Measurements from ENCODE around the gene RAB35. TPM values are rescaled to one million over a fixed set of nuclear protein-coding genes. Genes with fewer than 3 reads are reported as not detected.

Gene RAB35
- total and polyA plus RNA-seq, 7 donors: 17.5 to 43.0 (median 24.6) TPM

DNA sequence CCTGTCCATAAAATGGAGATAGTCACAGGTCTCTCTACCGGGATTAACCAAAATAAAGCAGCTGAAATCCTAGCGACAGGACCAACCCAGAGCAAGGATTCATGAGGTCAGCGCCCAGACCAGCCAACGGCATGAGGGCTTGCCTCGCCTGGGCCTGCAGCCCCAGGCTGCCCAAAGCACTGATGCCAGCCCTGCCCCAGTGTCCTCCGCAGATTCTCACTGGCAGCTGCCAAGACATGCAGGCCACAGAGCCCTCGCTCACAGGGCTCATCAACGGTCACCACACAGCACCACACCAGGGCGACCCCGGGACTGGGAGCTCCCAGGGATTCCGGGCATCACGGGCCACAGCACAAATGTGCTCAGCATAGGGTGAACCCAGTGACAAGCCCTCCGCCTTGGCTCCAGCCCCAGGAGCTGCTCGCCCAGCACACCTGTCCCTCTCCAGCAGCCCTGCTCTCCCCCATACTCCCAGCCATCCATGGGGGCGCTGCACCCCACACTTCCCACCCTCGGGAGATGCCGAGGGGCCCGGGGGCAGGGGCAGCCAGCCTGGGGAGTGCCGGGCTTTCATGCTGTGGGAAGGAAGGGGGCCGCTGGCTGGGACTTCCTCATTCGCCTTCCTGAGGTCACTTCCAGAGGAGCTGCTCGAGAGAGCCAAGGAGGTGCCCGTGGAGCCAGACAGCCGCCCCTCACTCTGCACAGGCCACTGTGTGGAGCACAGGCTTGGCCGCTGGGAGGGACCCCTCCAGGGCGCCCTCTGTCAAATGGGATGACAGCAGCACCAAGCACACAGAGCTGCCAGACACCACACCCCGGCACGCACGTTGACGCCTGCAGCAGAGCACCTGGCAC, 14.1 kb downstream of the RAB35 start:
- Histone ChIP-seq H3K4me3 (no peak overlapping the region), H3K4me1 (peaks cover 0 to 36% (median 25%) of the 10 kb centered on the region in 4 donors), H3K27me3 (no peaks in the 10 kb centered on the region), H3K27ac (peak overlapping the region in 1 of 4 donors; percentile 64), H3K9me3 (no peaks in the 10 kb centered on the region), H3K36me3 (peaks cover 15 to 67% (median 33%) of the 10 kb centered on the region in 4 donors)
- WGBS, 2 donors: 83 to 90% methylated on average over 30 of the region's 30 CpGs
- no peak for TF ChIP-seq POLR2A (IDR thresholded peaks at IDR 0.05)
- no peak for TF ChIP-seq EP300 (IDR thresholded peaks at IDR 0.05)
- no peak for TF ChIP-seq POLR2AphosphoS5 (IDR thresholded peaks at IDR 0.05)
- TF ChIP-seq CTCF (IDR thresholded peaks at IDR 0.05): no peak
- intact Hi-C loops (cut with DNase I): no loop called here
- DNase-seq: no peak

GRCh38 chr12:120101617-120102016, 14.9 kb downstream of the RAB35 start:
- Histone ChIP-seq H3K36me3 (peaks cover 21 to 67% (median 40%) of the 10 kb centered on the region in 4 donors), H3K9me3 (no peaks in the 10 kb centered on the region), H3K27ac (peak overlapping the region; percentile 56 to 67 (median 62)), H3K4me3 (no peak overlapping the region), H3K4me1 (peaks cover 0 to 36% (median 25%) of the 10 kb centered on the region in 4 donors), H3K27me3 (no peaks in the 10 kb centered on the region)
- no peak for TF ChIP-seq POLR2A (IDR thresholded peaks at IDR 0.05)
- TF ChIP-seq EP300 (IDR thresholded peaks at IDR 0.05): no peak
- no peak for TF ChIP-seq POLR2AphosphoS5 (IDR thresholded peaks at IDR 0.05)
- DNase-seq: no peak
- WGBS, 2 donors: 80% methylated on average over 13 of the region's 13 CpGs
- intact Hi-C loops (cut with DNase I): no loop called here

DNA sequence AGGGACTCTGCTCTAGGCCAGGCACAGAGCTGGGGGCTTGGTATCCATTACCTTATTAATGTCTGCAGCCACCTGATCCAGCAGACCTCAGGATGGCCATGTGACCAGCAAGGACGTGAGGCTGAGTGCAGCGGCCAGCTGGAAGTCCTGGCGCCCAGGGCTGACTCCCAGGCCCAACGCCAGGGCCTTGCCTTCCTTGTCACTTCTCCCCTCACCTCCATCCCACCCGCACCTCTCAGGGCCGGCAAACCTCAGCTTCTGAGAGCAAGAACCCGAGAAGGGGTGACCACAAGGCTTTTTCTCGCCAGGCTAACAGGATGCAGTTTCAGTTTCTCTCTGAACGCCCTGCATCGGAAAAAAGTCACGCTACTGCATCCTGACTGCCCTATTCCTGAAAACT, 15.4 kb downstream of the RAB35 start:
- Histone ChIP-seq H3K4me1 (peaks cover 0 to 36% (median 25%) of the 10 kb centered on the region in 4 donors), H3K4me3 (no peak overlapping the region), H3K27me3 (no peaks in the 10 kb centered on the region), H3K36me3 (peaks cover 23 to 70% (median 45%) of the 10 kb centered on the region in 4 donors), H3K27ac (peak overlapping the region; percentile 56 to 67 (median 62)), H3K9me3 (no peaks in the 10 kb centered on the region)
- WGBS, 2 donors: 61 to 76% methylated on average over 11 of the region's 11 CpGs
- intact Hi-C loops (cut with DNase I): no loop called here
- no peak for DNase-seq
- TF ChIP-seq POLR2AphosphoS5 (IDR thresholded peaks at IDR 0.05) (no peak), EP300 (IDR thresholded peaks at IDR 0.05) (no peak), CTCF (IDR thresholded peaks at IDR 0.05) (no peak), POLR2A (IDR thresholded peaks at IDR 0.05) (no peak)

- intact Hi-C loops (cut with DNase I): no loop called here
- DNase-seq: peak; percentile 92
- Histone ChIP-seq H3K27ac (peak overlapping the region; percentile 56 to 67 (median 62)), H3K4me3 (no peak overlapping the region), H3K9me3 (no peaks in the 10 kb centered on the region), H3K27me3 (no peaks in the 10 kb centered on the region), H3K4me1 (peaks cover 0 to 36% (median 25%) of the 10 kb centered on the region in 4 donors), H3K36me3 (peaks cover 23 to 76% (median 48%) of the 10 kb centered on the region in 4 donors)
- WGBS, 2 donors: 78 to 83% methylated on average over 21 of the region's 21 CpGs
- TF ChIP-seq CTCF (IDR thresholded peaks at IDR 0.05) (no peak), POLR2AphosphoS5 (IDR thresholded peaks at IDR 0.05) (peak in 2 of 4 donors; percentile 16 to 39)
These were observed 15.9 kb downstream of the RAB35 start for GRCh38 chr12:120100630-120101029.

- 95% methylated on average over 11 of the region's 11 CpGs for WGBS, 2 donors
- TF ChIP-seq EP300 (IDR thresholded peaks at IDR 0.05): no peak
- no peak for TF ChIP-seq CTCF (IDR thresholded peaks at IDR 0.05)
- no peak for TF ChIP-seq POLR2AphosphoS5 (IDR thresholded peaks at IDR 0.05)
- TF ChIP-seq POLR2A (IDR thresholded peaks at IDR 0.05): no peak
- Histone ChIP-seq H3K4me1 (peaks cover 0 to 44% (median 29%) of the 10 kb centered on the region in 4 donors), H3K27ac (peak overlapping the region in 1 of 4 donors; percentile 56), H3K9me3 (no peaks in the 10 kb centered on the region), H3K4me3 (no peak overlapping the region), H3K27me3 (no peaks in the 10 kb centered on the region), H3K36me3 (peaks cover 23 to 71% (median 48%) of the 10 kb centered on the region in 4 donors)
- DNase-seq: no peak
- intact Hi-C loops (cut with DNase I): no loop called here
These were observed 16.8 kb downstream of the RAB35 start for GRCh38 chr12:120099738-120100137.

All from sigmoid colon (tissue), 7 donors.